Measurements from ENCODE around the gene SEC24C. TPM values are rescaled to one million over a fixed set of nuclear protein-coding genes. Genes with fewer than 3 reads are reported as not detected.
"Not testable (repeated sequence)": the region's sequence is repeated elsewhere in the genome, so short reads cannot be mapped to it uniquely, and the experiment has no call there.

SEC24C gene
- total RNA-seq, 1 donor from 2014 or later: 72.3 TPM

GRCh38 chr10:73730153-73730906, 13.8 kb upstream of the SEC24C start:
- no peak for DNase-seq (ENCODE audit: extremely low read depth, low read depth, low spot score)

- DNase-seq (ENCODE audit: extremely low read depth, low read depth, low spot score): no peak
Observed at GRCh38 chr10:73731588-73732375, 12.4 kb upstream of the SEC24C start.

- no peak for DNase-seq (ENCODE audit: extremely low read depth, low read depth, low spot score)
Observed at GRCh38 chr10:73732426-73732825, 11.7 kb upstream of the SEC24C start.

GRCh38 chr10:73732931-73733623, 11.1 kb upstream of the SEC24C start:
- DNase-seq (ENCODE audit: extremely low read depth, low read depth, low spot score): no peak

- DNase-seq (ENCODE audit: extremely low read depth, low read depth, low spot score): no peak
Observed at GRCh38 chr10:73734028-73734720, 10.0 kb upstream of the SEC24C start.

- no peak for DNase-seq (ENCODE audit: extremely low read depth, low read depth, low spot score)
Observed at GRCh38 chr10:73734796-73735305, 9.3 kb upstream of the SEC24C start.

GRCh38 chr10:73740501-73741254, 3.5 kb upstream of the SEC24C start:
- DNase-seq (ENCODE audit: extremely low read depth, low read depth, low spot score): not testable (repeated sequence)

GRCh38 chr10:73742454-73742734, 1.8 kb upstream of the SEC24C start:
- DNase-seq (ENCODE audit: extremely low read depth, low read depth, low spot score): no peak

- no peak for DNase-seq (ENCODE audit: extremely low read depth, low read depth, low spot score)
Observed at GRCh38 chr10:73743327-73743904, 756 bp upstream of the SEC24C start.

- no peak for DNase-seq (ENCODE audit: extremely low read depth, low read depth, low spot score)
Observed at GRCh38 chr10:73744664-73744975, 448 bp downstream of the SEC24C start.

GRCh38 chr10:73746721-73747120, 2.5 kb downstream of the SEC24C start:
- no peak for DNase-seq (ENCODE audit: extremely low read depth, low read depth, low spot score)

GRCh38 chr10:73750819-73751218, 6.6 kb downstream of the SEC24C start:
- DNase-seq (ENCODE audit: extremely low read depth, low read depth, low spot score): no peak

GRCh38 chr10:73756183-73756582, 12.0 kb downstream of the SEC24C start:
- DNase-seq (ENCODE audit: extremely low read depth, low read depth, low spot score): no peak

- no peak for DNase-seq (ENCODE audit: extremely low read depth, low read depth, low spot score)
Observed at GRCh38 chr10:73758704-73759511, 14.7 kb downstream of the SEC24C start.

GRCh38 chr10:73759512-73760115, 15.4 kb downstream of the SEC24C start:
- DNase-seq (ENCODE audit: extremely low read depth, low read depth, low spot score): no peak

- no peak for DNase-seq (ENCODE audit: extremely low read depth, low read depth, low spot score)
Observed at GRCh38 chr10:73761781-73762180, 17.6 kb downstream of the SEC24C start.

GRCh38 chr10:73762915-73763314, 18.7 kb downstream of the SEC24C start:
- no peak for DNase-seq (ENCODE audit: extremely low read depth, low read depth, low spot score)

- DNase-seq (ENCODE audit: extremely low read depth, low read depth, low spot score): no peak
Observed at GRCh38 chr10:73763343-73763742, 19.2 kb downstream of the SEC24C start.

- DNase-seq (ENCODE audit: extremely low read depth, low read depth, low spot score): no peak
Observed at GRCh38 chr10:73765066-73765465, 20.9 kb downstream of the SEC24C start.

All from glomerular endothelial cell (primary cell).